Measurements from ENCODE around the gene RFTN1.

GRCh38 chr3:16286161-16286560 is 227.3 kb downstream of the RFTN1 start:
- no peak for TF ChIP-seq CTCF (IDR thresholded peaks at IDR 0.05 in 2 of 3, conservative IDR thresholded peaks at IDR 0.05 in 1 of 3; ENCODE audit: insufficient read depth in 2 of 3, low read depth in 1 of 3, low read length in 3 of 3)
- TF ChIP-seq ZNF239 (CRISPR knock-in tag; IDR thresholded peaks at IDR 0.05): no peak
- no peak for TF ChIP-seq ZBTB8A (IDR thresholded peaks at IDR 0.05; ENCODE audit: partially characterized antibody)
